ENCODE measurements around the gene NMUR1.

The NMUR1 gene

GRCh38 chr2:231512222-231512621, 18.0 kb downstream of the NMUR1 start:
- WGBS, result 85% methylated on average over 5 of the region's 5 CpGs
- H3K27ac ChIP-seq (ENCODE audit: low read depth, low read length), result no peak overlapping the region
- H3K4me1 ChIP-seq (ENCODE audit: insufficient read depth, low read length), result peaks cover 13% of the 10 kb centered on the region
- no peaks in the 10 kb centered on the region; the same call in 1 of the 2 replicates for H3K36me3 ChIP-seq (ENCODE audit: insufficient read depth, low read length)
- H3K27me3 ChIP-seq (ENCODE audit: insufficient read depth, low read length), result peaks cover 8% of the 10 kb centered on the region
- no peak overlapping the region for H3K9ac ChIP-seq (ENCODE audit: low read depth, low read length)
- H3K4me3 ChIP-seq (ENCODE audit: low read length), result no peak overlapping the region
- no peaks in the 10 kb centered on the region for H3K9me3 ChIP-seq (ENCODE audit: insufficient read depth, low read depth, low read length)

GRCh38 chr2:231503766-231504165, 26.5 kb downstream of the NMUR1 start:
- H3K36me3 ChIP-seq (ENCODE audit: insufficient read depth, low read length), result peaks cover 3% of the 10 kb centered on the region
- no peak overlapping the region for H3K4me3 ChIP-seq (ENCODE audit: low read length)
- 95% methylated on average over 3 of the region's 3 CpGs for WGBS
- H3K9me3 ChIP-seq (ENCODE audit: insufficient read depth, low read depth, low read length), result no peaks in the 10 kb centered on the region
- no peak overlapping the region for H3K9ac ChIP-seq (ENCODE audit: low read depth, low read length)
- no peak overlapping the region for H3K27ac ChIP-seq (ENCODE audit: low read depth, low read length)
- no peaks in the 10 kb centered on the region for H3K4me1 ChIP-seq (ENCODE audit: insufficient read depth, low read length)
- H3K27me3 ChIP-seq (ENCODE audit: insufficient read depth, low read length), result no peaks in the 10 kb centered on the region

GRCh38 chr2:231502596-231502995, 27.6 kb downstream of the NMUR1 start:
- H3K27ac ChIP-seq (ENCODE audit: low read depth, low read length), result no peak overlapping the region
- H3K9ac ChIP-seq (ENCODE audit: low read depth, low read length), result no peak overlapping the region
- no peak overlapping the region for H3K4me3 ChIP-seq (ENCODE audit: low read length)
- H3K27me3 ChIP-seq (ENCODE audit: insufficient read depth, low read length), result no peaks in the 10 kb centered on the region
- H3K36me3 ChIP-seq (ENCODE audit: insufficient read depth, low read length), result peaks cover 3% of the 10 kb centered on the region
- no peaks in the 10 kb centered on the region for H3K4me1 ChIP-seq (ENCODE audit: insufficient read depth, low read length)
- no peaks in the 10 kb centered on the region for H3K9me3 ChIP-seq (ENCODE audit: insufficient read depth, low read depth, low read length)

- no peaks in the 10 kb centered on the region for H3K4me1 ChIP-seq (ENCODE audit: insufficient read depth, low read length)
- H3K27me3 ChIP-seq (ENCODE audit: insufficient read depth, low read length), result no peaks in the 10 kb centered on the region
- no peaks in the 10 kb centered on the region; the same call in 1 of the 2 replicates for H3K36me3 ChIP-seq (ENCODE audit: insufficient read depth, low read length)
- H3K9me3 ChIP-seq (ENCODE audit: insufficient read depth, low read depth, low read length), result no peaks in the 10 kb centered on the region
- H3K4me3 ChIP-seq (ENCODE audit: low read length), result no peak overlapping the region
- no peak overlapping the region for H3K27ac ChIP-seq (ENCODE audit: low read depth, low read length)
- H3K9ac ChIP-seq (ENCODE audit: low read depth, low read length), result no peak overlapping the region
- 89% methylated on average over 1 of the region's 1 CpG for whole genome bisulfite sequencing
Observed at GRCh38 chr2:231497651-231498050, 32.6 kb downstream of the NMUR1 start.

- H3K9me3 ChIP-seq (ENCODE audit: insufficient read depth, low read depth, low read length), result 0 out of 2 replicates have a peak, but pooled peaks cover 1% of the 10 kb centered on the region
- no peaks in the 10 kb centered on the region for H3K4me1 ChIP-seq (ENCODE audit: insufficient read depth, low read length)
- WGBS, result 96% methylated on average over 3 of the region's 3 CpGs
- H3K4me3 ChIP-seq (ENCODE audit: low read length), result no peak overlapping the region
- H3K27ac ChIP-seq (ENCODE audit: low read depth, low read length), result no peak overlapping the region
- H3K36me3 ChIP-seq (ENCODE audit: insufficient read depth, low read length), result no peaks in the 10 kb centered on the region
- no peak overlapping the region for H3K9ac ChIP-seq (ENCODE audit: low read depth, low read length)
- no peaks in the 10 kb centered on the region for H3K27me3 ChIP-seq (ENCODE audit: insufficient read depth, low read length)
Observed at GRCh38 chr2:231494669-231495068, 35.6 kb downstream of the NMUR1 start.

- Histone ChIP-seq H3K9me3 (ENCODE audit: insufficient read depth, low read depth, low read length) (0 out of 2 replicates have a peak, but pooled peaks cover 6% of the 10 kb centered on the region), H3K4me1 (ENCODE audit: insufficient read depth, low read length) (no peaks in the 10 kb centered on the region), H3K9ac (ENCODE audit: low read depth, low read length) (no peak overlapping the region), H3K27ac (ENCODE audit: low read depth, low read length) (no peak overlapping the region), H3K27me3 (ENCODE audit: insufficient read depth, low read length) (no peaks in the 10 kb centered on the region), H3K36me3 (ENCODE audit: insufficient read depth, low read length) (no peaks in the 10 kb centered on the region), H3K4me3 (ENCODE audit: low read length) (no peak overlapping the region)
- WGBS, result 89% methylated on average over 7 of the region's 7 CpGs
Observed at GRCh38 chr2:231490801-231491200, 39.4 kb downstream of the NMUR1 start.

- 85% methylated on average over 13 of the region's 14 CpGs for WGBS
Observed at GRCh38 chr2:231489990-231490389, 40.3 kb downstream of the NMUR1 start.

GRCh38 chr2:231488331-231488730, 41.9 kb downstream of the NMUR1 start:
- no peak overlapping the region for H3K27ac ChIP-seq (ENCODE audit: low read depth, low read length)
- 91% methylated on average over 5 of the region's 5 CpGs for WGBS

More at GRCh38 chr2:231489990-231490389, 40.3 kb downstream of the NMUR1 start:
- H3K36me3 ChIP-seq (ENCODE audit: insufficient read depth, low read length), result no peaks in the 10 kb centered on the region
- no peak overlapping the region for H3K27ac ChIP-seq (ENCODE audit: low read depth, low read length)
- H3K9me3 ChIP-seq (ENCODE audit: insufficient read depth, low read depth, low read length), result 0 out of 2 replicates have a peak, but pooled peaks cover 6% of the 10 kb centered on the region
- no peaks in the 10 kb centered on the region for H3K4me1 ChIP-seq (ENCODE audit: insufficient read depth, low read length)
- no peaks in the 10 kb centered on the region for H3K27me3 ChIP-seq (ENCODE audit: insufficient read depth, low read length)
- H3K4me3 ChIP-seq (ENCODE audit: low read length), result no peak overlapping the region
- H3K9ac ChIP-seq (ENCODE audit: low read depth, low read length), result no peak overlapping the region

GRCh38 chr2:231486851-231487596, 43.2 kb downstream of the NMUR1 start:
- Histone ChIP-seq H3K27me3 (ENCODE audit: insufficient read depth, low read length) (no peaks in the 10 kb centered on the region), H3K9ac (ENCODE audit: low read depth, low read length) (no peak overlapping the region), H3K9me3 (ENCODE audit: insufficient read depth, low read depth, low read length) (0 out of 2 replicates have a peak, but pooled peaks cover 6% of the 10 kb centered on the region), H3K36me3 (ENCODE audit: insufficient read depth, low read length) (no peaks in the 10 kb centered on the region), H3K4me1 (ENCODE audit: insufficient read depth, low read length) (no peaks in the 10 kb centered on the region), H3K4me3 (ENCODE audit: low read length) (no peak overlapping the region), H3K27ac (ENCODE audit: low read depth, low read length) (no peak overlapping the region)
- 96% methylated on average over 6 of the region's 6 CpGs for WGBS

More at GRCh38 chr2:231488331-231488730, 41.9 kb downstream of the NMUR1 start:
- no peak overlapping the region for H3K4me3 ChIP-seq (ENCODE audit: low read length)
- no peaks in the 10 kb centered on the region for H3K4me1 ChIP-seq (ENCODE audit: insufficient read depth, low read length)
- 0 out of 2 replicates have a peak, but pooled peaks cover 6% of the 10 kb centered on the region for H3K9me3 ChIP-seq (ENCODE audit: insufficient read depth, low read depth, low read length)
- no peak overlapping the region for H3K9ac ChIP-seq (ENCODE audit: low read depth, low read length)
- no peaks in the 10 kb centered on the region for H3K36me3 ChIP-seq (ENCODE audit: insufficient read depth, low read length)
- H3K27me3 ChIP-seq (ENCODE audit: insufficient read depth, low read length), result no peaks in the 10 kb centered on the region

GRCh38 chr2:231483398-231484329, 46.6 kb downstream of the NMUR1 start:
- Histone ChIP-seq H3K36me3 (ENCODE audit: insufficient read depth, low read length) (no peaks in the 10 kb centered on the region), H3K9me3 (ENCODE audit: insufficient read depth, low read depth, low read length) (no peaks in the 10 kb centered on the region), H3K27ac (ENCODE audit: low read depth, low read length) (no peak overlapping the region), H3K27me3 (ENCODE audit: insufficient read depth, low read length) (no peaks in the 10 kb centered on the region), H3K4me1 (ENCODE audit: insufficient read depth, low read length) (no peaks in the 10 kb centered on the region), H3K9ac (ENCODE audit: low read depth, low read length) (no peak overlapping the region), H3K4me3 (ENCODE audit: low read length) (no peak overlapping the region)
- WGBS, result 89% methylated on average over 65 of the region's 65 CpGs

GRCh38 chr2:231482806-231483391, 47.3 kb downstream of the NMUR1 start:
- H3K9ac ChIP-seq (ENCODE audit: low read depth, low read length), result no peak overlapping the region
- WGBS, result 60% methylated on average over 36 of the region's 36 CpGs
- H3K27ac ChIP-seq (ENCODE audit: low read depth, low read length), result no peak overlapping the region
- no peaks in the 10 kb centered on the region for H3K36me3 ChIP-seq (ENCODE audit: insufficient read depth, low read length)
- H3K9me3 ChIP-seq (ENCODE audit: insufficient read depth, low read depth, low read length), result no peaks in the 10 kb centered on the region
- H3K4me3 ChIP-seq (ENCODE audit: low read length), result no peak overlapping the region
- no peaks in the 10 kb centered on the region for H3K27me3 ChIP-seq (ENCODE audit: insufficient read depth, low read length)
- H3K4me1 ChIP-seq (ENCODE audit: insufficient read depth, low read length), result no peaks in the 10 kb centered on the region
